Cardiac muscle cell (in vitro differentiated cells and primary cell): ENCODE data around the gene IGF2BP3. TPM values are rescaled to one million over a fixed set of nuclear protein-coding genes. Genes with fewer than 3 reads are reported as not detected.

Experiments
- DNase-seq, 2 donors: peaks; one replicate each; pipeline versions ENCODE4 v3.0.0 to v3.0.0-alpha.2; 2010 to 2017; ENCODE audit warnings: low read depth in 1 of 2, low spot score in 1 of 2
- H3K27ac ChIP-seq: fragments of 200-600 bp; sonication (generic); 2 replicates; pipeline ENCODE4 v1.5.1; 2016
- H3K27me3 ChIP-seq: fragments of 200-600 bp; sonication (generic); 2 replicates; pipeline ENCODE4 v1.6.0; 2016; ENCODE audit warnings: control low read depth
- H3K36me3 ChIP-seq: fragments of 200-600 bp; sonication (generic); 2 replicates; pipeline ENCODE4 v1.5.1; 2016; ENCODE audit warnings: control low read depth
- H3K4me1 ChIP-seq: fragments of 200-600 bp; sonication (generic); 2 replicates; pipeline ENCODE4 v1.8.1; 2017; ENCODE audit warnings: low read depth, mild to moderate bottlenecking, mixed run types
- H3K4me3 ChIP-seq: fragments of 200-600 bp; sonication (generic); 2 replicates; pipeline ENCODE4 v1.5.1; 2016; ENCODE audit warnings: mild to moderate bottlenecking
- H3K9me3 ChIP-seq: fragments of 200-600 bp; sonication (generic); 2 replicates; pipeline ENCODE4 v1.5.1; 2017; ENCODE audit warnings: low read depth, mild to moderate bottlenecking, control low read depth
- polyA plus RNA-seq: library from polyadenylated mRNA; unstranded; fragments of >200 nt; fragmentation: Nextera tagmentation; extraction: Ambion mirVana; gene quantifications from 2 replicates; pipeline ENCODE4 v1.2.1, GENCODE V29; 2016
- total RNA-seq: library from RNA; depleted of rRNA; stranded (reverse); fragments of >200 nt; gene quantifications from 2 replicates; pipeline ENCODE4 v1.2.3, GENCODE V29; 2016
- TF ChIP-seq, protein P1 (sequence below): IDR thresholded peaks from 2 replicates; pipeline ENCODE4 v1.5.1; 2012; ENCODE audit warnings: low read depth, mild to moderate bottlenecking, low read length

Gene IGF2BP3
- total and polyA plus RNA-seq, 2 experiments from 2014 or later = 30.5 to 59.3 TPM

DNA sequence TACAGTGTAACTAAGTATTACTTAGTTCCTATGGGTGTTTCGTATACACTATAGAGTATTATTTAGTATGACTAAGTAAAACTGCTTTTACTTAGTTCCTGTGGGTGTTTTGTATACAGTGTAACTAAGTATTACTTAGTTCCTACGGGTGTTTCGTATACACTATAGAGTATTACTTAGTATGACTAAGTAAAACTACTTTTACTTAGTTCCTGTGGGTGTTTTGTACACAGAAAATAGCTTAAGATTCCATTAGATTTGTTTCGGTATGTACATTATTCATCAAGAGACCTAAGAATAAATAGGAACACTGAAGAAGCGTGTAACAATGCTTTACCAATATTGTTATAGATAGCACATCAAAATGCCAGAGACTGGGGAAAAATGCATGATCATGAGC is 25.0 kb downstream of the IGF2BP3 start:
- Histone ChIP-seq H3K36me3 (no peaks in the 10 kb centered on the region), H3K27me3 (no peaks in the 10 kb centered on the region), H3K4me1 (no peaks in the 10 kb centered on the region), H3K27ac (no peak overlapping the region), H3K9me3 (no peaks in the 10 kb centered on the region), H3K4me3 (no peak overlapping the region)
- no peak for DNase-seq
- TF ChIP-seq, protein P1, sequence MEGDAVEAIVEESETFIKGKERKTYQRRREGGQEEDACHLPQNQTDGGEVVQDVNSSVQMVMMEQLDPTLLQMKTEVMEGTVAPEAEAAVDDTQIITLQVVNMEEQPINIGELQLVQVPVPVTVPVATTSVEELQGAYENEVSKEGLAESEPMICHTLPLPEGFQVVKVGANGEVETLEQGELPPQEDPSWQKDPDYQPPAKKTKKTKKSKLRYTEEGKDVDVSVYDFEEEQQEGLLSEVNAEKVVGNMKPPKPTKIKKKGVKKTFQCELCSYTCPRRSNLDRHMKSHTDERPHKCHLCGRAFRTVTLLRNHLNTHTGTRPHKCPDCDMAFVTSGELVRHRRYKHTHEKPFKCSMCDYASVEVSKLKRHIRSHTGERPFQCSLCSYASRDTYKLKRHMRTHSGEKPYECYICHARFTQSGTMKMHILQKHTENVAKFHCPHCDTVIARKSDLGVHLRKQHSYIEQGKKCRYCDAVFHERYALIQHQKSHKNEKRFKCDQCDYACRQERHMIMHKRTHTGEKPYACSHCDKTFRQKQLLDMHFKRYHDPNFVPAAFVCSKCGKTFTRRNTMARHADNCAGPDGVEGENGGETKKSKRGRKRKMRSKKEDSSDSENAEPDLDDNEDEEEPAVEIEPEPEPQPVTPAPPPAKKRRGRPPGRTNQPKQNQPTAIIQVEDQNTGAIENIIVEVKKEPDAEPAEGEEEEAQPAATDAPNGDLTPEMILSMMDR = no peak

DNA sequence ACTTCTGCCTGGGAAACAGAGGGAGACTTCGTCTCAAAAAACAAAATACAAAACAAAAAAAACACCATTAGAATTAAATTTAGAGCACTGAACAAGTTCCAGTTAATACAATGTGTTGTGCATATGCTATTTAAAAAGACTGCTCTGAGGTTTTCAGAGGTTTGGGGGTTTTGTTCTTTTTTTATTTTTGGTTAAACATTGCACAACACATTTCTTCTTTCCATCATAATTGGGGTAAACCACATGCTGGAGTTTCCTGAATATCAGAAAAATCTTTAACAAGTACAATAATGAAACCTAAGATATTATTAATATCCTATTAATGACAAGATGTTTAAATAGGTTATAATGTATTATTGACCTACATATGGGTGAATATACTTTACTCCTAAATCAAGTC is 26.3 kb downstream of the IGF2BP3 start:
- Histone ChIP-seq H3K9me3 (no peaks in the 10 kb centered on the region), H3K27me3 (no peaks in the 10 kb centered on the region), H3K36me3 (no peaks in the 10 kb centered on the region), H3K4me3 (no peak overlapping the region), H3K4me1 (no peaks in the 10 kb centered on the region), H3K27ac (no peak overlapping the region)
- peak in 1 of 2 donors; percentile 36 for DNase-seq
- TF ChIP-seq, protein P1 = no peak

DNA sequence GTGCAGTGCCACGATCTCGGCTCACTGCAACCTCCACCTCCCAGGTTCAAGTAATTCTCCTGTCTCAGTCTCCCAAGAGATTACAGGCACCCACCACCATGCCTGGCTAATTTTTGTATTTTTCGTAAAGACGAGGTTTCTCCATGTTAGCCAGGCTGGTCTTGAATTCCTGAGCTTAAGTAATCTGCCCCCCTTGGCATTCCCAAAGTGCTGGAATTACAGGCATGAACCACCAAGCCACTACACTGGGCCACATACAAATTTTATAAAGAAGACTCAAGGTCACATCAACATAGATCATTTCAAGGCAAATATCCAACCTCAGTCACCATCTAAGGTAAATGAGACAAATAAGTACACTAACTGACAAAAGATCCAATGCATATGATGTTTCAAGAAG is 32.1 kb downstream of the IGF2BP3 start:
- no peaks in the 10 kb centered on the region for H3K36me3 ChIP-seq
- H3K27me3 ChIP-seq = no peaks in the 10 kb centered on the region
- TF ChIP-seq, protein P1 = no peak
- no peak for DNase-seq
- no peak overlapping the region for H3K4me3 ChIP-seq
- H3K4me1 ChIP-seq = peaks cover 3% of the 10 kb centered on the region
- no peak overlapping the region for H3K27ac ChIP-seq
- no peaks in the 10 kb centered on the region for H3K9me3 ChIP-seq

DNA sequence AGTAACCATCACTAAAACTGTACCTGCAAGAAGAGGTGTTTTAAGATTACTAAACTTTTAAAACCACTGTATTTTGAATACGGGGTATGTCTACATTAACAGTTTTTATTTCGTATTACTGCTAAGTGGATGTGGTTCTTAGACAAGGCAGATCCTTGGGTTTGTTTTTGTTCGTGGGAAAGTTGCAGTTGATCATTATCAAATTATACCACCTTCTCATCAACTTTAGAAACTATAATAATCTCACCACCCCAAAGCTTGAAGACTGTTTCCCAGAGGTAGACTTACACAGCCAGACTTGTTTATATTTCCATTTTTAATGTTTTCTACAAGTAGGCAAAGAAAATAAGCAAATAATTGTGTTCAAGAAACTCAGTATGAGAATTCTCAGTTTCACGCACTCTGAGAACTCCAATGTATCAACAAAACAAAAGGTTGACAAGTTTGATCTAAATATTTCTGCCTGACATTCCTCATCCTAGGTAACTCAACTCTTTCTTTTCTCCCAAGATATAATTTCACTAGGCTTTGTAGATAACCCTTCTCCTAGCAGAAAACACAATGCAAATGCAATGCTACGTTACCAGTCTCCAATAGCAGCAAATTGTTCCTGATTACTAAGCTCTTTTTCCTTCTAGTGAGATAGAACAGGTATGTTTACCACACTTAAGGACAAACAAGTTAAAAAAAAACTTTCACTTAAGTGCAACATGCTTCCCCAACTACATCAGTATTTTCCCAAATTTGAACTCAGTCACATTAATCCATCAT is 36.0 kb downstream of the IGF2BP3 start:
- Histone ChIP-seq H3K4me3 (no peak overlapping the region), H3K27me3 (no peaks in the 10 kb centered on the region), H3K27ac (no peak overlapping the region), H3K36me3 (no peaks in the 10 kb centered on the region), H3K4me1 (peaks cover 14% of the 10 kb centered on the region), H3K9me3 (no peaks in the 10 kb centered on the region)
- TF ChIP-seq, protein P1 = no peak
- no peak for DNase-seq

DNA sequence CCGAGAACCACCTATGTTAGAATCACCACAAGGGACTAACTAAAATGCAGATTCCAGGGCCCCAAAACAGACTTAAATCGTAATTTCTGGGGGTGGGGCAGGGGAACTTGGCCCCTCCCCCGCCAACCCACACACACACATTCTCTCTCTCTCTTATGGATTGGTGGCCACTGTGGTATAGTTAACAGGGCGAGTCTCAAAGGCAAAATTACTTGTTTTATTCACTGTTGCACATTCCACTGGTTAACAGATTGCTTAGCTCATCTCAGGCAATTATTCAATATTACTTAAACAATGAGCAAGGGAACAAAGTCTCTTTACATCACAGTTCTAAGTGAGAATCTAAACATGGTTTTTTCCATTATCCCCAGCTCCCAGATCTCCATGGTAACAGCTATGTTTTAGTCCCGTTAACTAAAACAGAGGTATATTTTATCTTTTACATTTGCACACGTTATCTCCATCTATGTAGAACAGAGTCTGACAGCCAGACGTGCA is 38.5 kb downstream of the IGF2BP3 start:
- H3K9me3 ChIP-seq = no peaks in the 10 kb centered on the region
- no peaks in the 10 kb centered on the region for H3K36me3 ChIP-seq
- DNase-seq = peak in 1 of 2 donors; percentile 31
- H3K27me3 ChIP-seq = no peaks in the 10 kb centered on the region
- H3K27ac ChIP-seq = peak overlapping the region; percentile 35
- no peak overlapping the region for H3K4me3 ChIP-seq
- peaks cover 14% of the 10 kb centered on the region for H3K4me1 ChIP-seq
- TF ChIP-seq, protein P1 = no peak
